HG02759 (cell line): ENCODE measurements around the gene PEX1.
"Not testable (repeated sequence)": the region's sequence is repeated elsewhere in the genome, so short reads cannot be mapped to it uniquely, and the experiment has no call there.

ENCODE experiments used
- ATAC-seq: cut with Tn5 transposase; IDR thresholded peaks from one replicate; pipeline ENCODE4 v1.9.1; 2021; ENCODE audit warnings: mild to moderate bottlenecking, moderate library complexity; ENCODE audit not compliant: unreplicated experiment

PEX1 gene

GRCh38 chr7:92506363-92506762, 22.0 kb downstream of the PEX1 start:
- ATAC-seq: no peak

GRCh38 chr7:92504563-92504962, 23.8 kb downstream of the PEX1 start:
- no peak for ATAC-seq

- ATAC-seq: no peak
These were observed 24.6 kb downstream of the PEX1 start for GRCh38 chr7:92503767-92504166.

GRCh38 chr7:92498557-92498956, 29.8 kb downstream of the PEX1 start:
- ATAC-seq: no peak

GRCh38 chr7:92496876-92497275, 31.4 kb downstream of the PEX1 start:
- ATAC-seq: no peak

- ATAC-seq: no peak
These were observed 38.7 kb downstream of the PEX1 start for GRCh38 chr7:92489634-92490033.

GRCh38 chr7:92487804-92488203, 40.5 kb downstream of the PEX1 start:
- ATAC-seq: no peak

GRCh38 chr7:92485974-92486373, 42.3 kb downstream of the PEX1 start:
- ATAC-seq: no peak

- no peak for ATAC-seq
These were observed 42.9 kb downstream of the PEX1 start for GRCh38 chr7:92485267-92485892.

- ATAC-seq: not testable (repeated sequence)
These were observed 44.1 kb downstream of the PEX1 start for GRCh38 chr7:92484226-92484625.

GRCh38 chr7:92483624-92484023, 44.7 kb downstream of the PEX1 start:
- ATAC-seq: not testable (repeated sequence)

- ATAC-seq: not testable (repeated sequence)
These were observed 49.2 kb downstream of the PEX1 start for GRCh38 chr7:92479146-92479545.

GRCh38 chr7:92478711-92479110, 49.6 kb downstream of the PEX1 start:
- no peak for ATAC-seq

GRCh38 chr7:92478095-92478494, 50.2 kb downstream of the PEX1 start:
- ATAC-seq: no peak

- not testable (repeated sequence) for ATAC-seq
These were observed 50.6 kb downstream of the PEX1 start, which contains the start of gene ERVW-1 for GRCh38 chr7:92477681-92478080. ERVW-1 (minus strand) TSS chr7:92477946; CDS start chr7:92470381, 7,565 bp downstream.

GRCh38 chr7:92475851-92476590, 52.3 kb downstream of the PEX1 start:
- not testable (repeated sequence) for ATAC-seq

GRCh38 chr7:92475261-92475770, 53.0 kb downstream of the PEX1 start:
- ATAC-seq: not testable (repeated sequence)

GRCh38 chr7:92473989-92474388, 54.3 kb downstream of the PEX1 start:
- ATAC-seq: not testable (repeated sequence)

- not testable (repeated sequence) for ATAC-seq
These were observed 59.7 kb downstream of the PEX1 start for GRCh38 chr7:92468589-92468988.

GRCh38 chr7:92466682-92467081, 61.6 kb downstream of the PEX1 start:
- ATAC-seq: no peak

- no peak for ATAC-seq
These were observed 63.8 kb downstream of the PEX1 start for GRCh38 chr7:92464515-92464914.

- no peak for ATAC-seq
These were observed 65.8 kb downstream of the PEX1 start for GRCh38 chr7:92462560-92462959.
